Measurements from ENCODE around the gene ITSN1. TPM values are rescaled to one million over a fixed set of nuclear protein-coding genes. Genes with fewer than 3 reads are reported as not detected.

ITSN1 gene
- 14.2 to 18.7 TPM (median 16.0 TPM) in 5 replicates for total RNA-seq (2022; extraction: Qiagen RNA extraction; ENCODE audit: low read depth)

DNA sequence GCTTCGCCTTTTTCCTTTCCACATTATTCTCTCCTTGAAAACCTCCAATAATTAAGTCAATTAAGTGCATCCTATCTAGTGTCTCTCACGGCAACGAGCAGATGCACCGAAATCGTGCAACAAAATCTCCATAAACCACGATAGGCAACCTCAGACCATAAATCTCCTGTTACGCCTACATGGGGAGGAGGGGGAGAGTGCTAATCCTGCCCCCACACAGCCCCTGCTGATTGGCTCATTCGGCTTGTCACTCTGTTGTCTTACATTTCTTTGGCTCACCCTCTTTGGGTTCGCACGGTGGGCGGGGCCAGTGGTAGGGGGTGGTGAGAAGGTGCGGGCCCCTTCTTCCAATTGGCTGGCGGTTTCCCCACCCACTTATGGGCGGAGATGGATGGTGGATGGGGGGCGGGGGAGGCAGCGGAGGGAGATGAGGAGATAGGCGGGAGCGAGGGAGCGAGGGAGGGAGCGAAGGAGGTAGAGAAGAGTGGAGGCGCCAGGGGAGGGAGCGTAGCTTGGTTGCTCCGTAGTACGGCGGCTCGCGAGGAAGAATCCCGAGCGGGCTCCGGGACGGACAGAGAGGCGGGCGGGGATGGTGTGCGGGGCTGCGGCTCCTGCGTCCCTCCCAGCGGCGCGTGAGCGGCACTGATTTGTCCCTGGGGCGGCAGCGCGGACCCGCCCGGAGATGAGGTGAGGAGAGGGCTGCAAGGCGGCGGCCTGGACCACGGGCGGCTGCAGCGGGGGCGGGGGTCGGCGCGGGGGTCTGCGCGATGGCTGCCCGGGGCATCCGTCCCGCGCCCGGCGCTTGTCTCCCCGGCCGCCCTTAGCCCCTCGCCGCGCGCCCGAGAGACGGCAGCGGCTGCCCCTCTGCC lies at the start of gene ITSN1:
ITSN1 (plus strand) TSS at position 475 of the 869 bp plus-strand sequence. CDS start 76,328 bp downstream, outside the sequence.

DNA sequence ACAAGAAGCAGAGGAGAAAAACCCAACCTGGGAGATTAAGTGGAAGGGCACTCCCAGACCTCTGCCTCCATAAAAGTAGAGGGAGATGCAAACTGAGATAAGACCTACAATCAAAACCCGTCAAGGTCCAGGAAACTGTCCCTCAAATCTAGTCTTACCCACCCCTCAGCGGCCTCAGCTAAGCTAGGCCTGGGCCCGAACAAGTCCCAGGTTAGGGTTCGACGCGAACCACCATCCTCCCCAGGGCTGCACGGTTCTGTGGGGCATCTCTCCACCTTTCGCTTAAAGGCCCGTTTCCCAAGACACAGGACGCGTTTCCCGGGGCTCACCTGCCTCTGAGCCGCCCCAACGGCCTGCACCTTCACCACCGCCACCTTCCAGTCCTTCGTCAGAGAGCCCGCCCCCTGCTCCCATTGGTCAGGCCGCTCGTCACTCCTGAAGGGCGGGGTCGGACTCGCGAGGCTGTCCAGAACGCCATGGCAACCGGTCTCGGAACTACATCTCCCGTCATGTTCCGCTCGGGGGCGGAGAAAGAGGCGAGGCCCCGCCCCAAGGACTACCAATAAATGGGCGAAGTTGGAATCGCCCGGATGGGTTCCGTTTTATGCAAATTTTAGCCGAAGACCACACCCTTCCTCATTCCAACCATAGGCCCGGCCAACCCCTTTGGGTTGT lies 812 bp upstream of the ITSN1 start, which contains the start of gene CRYZL1:
CRYZL1 (minus strand) TSS at position 390 of the 675 bp plus-strand sequence. CDS start 10,190 bp downstream, outside the sequence.

GRCh38 chr21:33915368-33916199 lies 273.3 kb downstream of the ITSN1 start, which contains the start of gene ATP5PO:
Gene ATP5PO (minus strand): TSS chr21:33915804. CDS start chr21:33915763, 41 bp downstream.

Other genes starting within 250 kb of the ITSN1 start
- 54.5 to 65.5 TPM (median 61.4 TPM) in 5 replicates for gene IFNGR2, start 239.1 kb upstream of the ITSN1 start, total RNA-seq (2022; extraction: Qiagen RNA extraction; ENCODE audit: low read depth)
- gene TMEM50B, start 162.5 kb upstream of the ITSN1 start, total RNA-seq (2022; extraction: Qiagen RNA extraction; ENCODE audit: low read depth): 6.2 to 12.3 TPM (median 10.1 TPM) in 5 replicates
- 0.25 to 0.57 TPM (median 0.30 TPM) in 4 of 5 replicates, not detected in the other for gene DNAJC28, start 150.8 kb upstream of the ITSN1 start, total RNA-seq (2022; extraction: Qiagen RNA extraction; ENCODE audit: low read depth)
- 59.7 to 70.0 TPM (median 64.9 TPM) in 5 replicates for gene GART, start 100.4 kb upstream of the ITSN1 start, total RNA-seq (2022; extraction: Qiagen RNA extraction; ENCODE audit: low read depth)
- 66.7 to 119 TPM (median 86.2 TPM) in 5 replicates for gene SON, start 99.5 kb upstream of the ITSN1 start, total RNA-seq (2022; extraction: Qiagen RNA extraction; ENCODE audit: low read depth)
- gene DONSON, start 53.8 kb upstream of the ITSN1 start, total RNA-seq (2022; extraction: Qiagen RNA extraction; ENCODE audit: low read depth): 13.1 to 21.3 TPM (median 18.5 TPM) in 5 replicates
- gene CRYZL1, start 760 bp upstream of the ITSN1 start, total RNA-seq (2022; extraction: Qiagen RNA extraction; ENCODE audit: low read depth): 10.2 to 14.7 TPM (median 14.1 TPM) in 5 replicates